Astrocyte (in vitro differentiated cells and primary cell): Measurements from ENCODE around the gene C19orf44. TPM values are rescaled to one million over a fixed set of nuclear protein-coding genes. Genes with fewer than 3 reads are reported as not detected.
A peak's percentile ranks its signal among the peaks of the same experiment; 100 is the strongest.

Experiments
- DNase-seq: peaks from one replicate; pipeline ENCODE4 v3.0.0-alpha.2; 2010; ENCODE audit warnings: low read depth
- FAIRE-seq: peaks from 2 replicates; lab custom pipeline; 2011; peaks lifted over from hg19 to GRCh38; lab: Jason Lieb, UNC
- H2AFZ ChIP-seq: 2 replicates; pipeline ENCODE4 v1.6.0; 2012; ENCODE audit warnings: low read depth, low read length, inconsistent platforms
- H3K27ac ChIP-seq: 2 replicates; pipeline ENCODE4 v1.5.1; 2011; ENCODE audit warnings: low read depth, low read length, inconsistent platforms
- H3K27me3 ChIP-seq: 2 replicates; pipeline ENCODE4 v1.6.0; 2011; ENCODE audit warnings: low read length, inconsistent platforms; ENCODE audit not compliant: insufficient read depth
- H3K36me3 ChIP-seq: 2 replicates; pipeline ENCODE4 v1.5.1; 2011; ENCODE audit warnings: low read length, inconsistent platforms; ENCODE audit not compliant: insufficient read depth
- H3K4me1 ChIP-seq: 2 replicates; pipeline ENCODE4 v1.5.1; 2011; ENCODE audit warnings: low read length, inconsistent platforms; ENCODE audit not compliant: insufficient read depth
- H3K4me2 ChIP-seq: 2 replicates; pipeline ENCODE4 v1.6.0; 2012; ENCODE audit warnings: low read length, inconsistent platforms
- H3K4me3 ChIP-seq: 2 replicates; pipeline ENCODE4 v1.5.1; 2011; ENCODE audit warnings: low read depth, mild to moderate bottlenecking, low read length, inconsistent platforms; ENCODE audit not compliant: insufficient read depth
- H3K79me2 ChIP-seq: 2 replicates; pipeline ENCODE4 v1.6.0; 2012; ENCODE audit warnings: mild to moderate bottlenecking, low read length, inconsistent platforms; ENCODE audit not compliant: insufficient read depth
- H3K9ac ChIP-seq: 2 replicates; pipeline ENCODE4 v1.6.0; 2012; ENCODE audit warnings: mild to moderate bottlenecking, low read length, inconsistent platforms
- H3K9me3 ChIP-seq: 2 replicates; pipeline ENCODE4 v1.5.1; 2012; ENCODE audit warnings: low read depth, mild to moderate bottlenecking, low read length, inconsistent platforms; ENCODE audit not compliant: insufficient read depth
- H4K20me1 ChIP-seq: 2 replicates; pipeline ENCODE4 v1.6.0; 2012; ENCODE audit warnings: low read length, inconsistent platforms; ENCODE audit not compliant: insufficient read depth
- H3K27ac Mint-ChIP-seq: one replicate; pipeline ENCODE4 v1.8.0; 2021; ENCODE audit warnings: mild to moderate bottlenecking, mixed read lengths; ENCODE audit not compliant: unreplicated experiment
- H3K27me3 Mint-ChIP-seq: one replicate; pipeline ENCODE4 v1.8.0; 2021; ENCODE audit warnings: low read depth, mixed read lengths; ENCODE audit not compliant: unreplicated experiment
- H3K36me3 Mint-ChIP-seq: one replicate; pipeline ENCODE4 v1.8.0; 2021; ENCODE audit warnings: low read depth, mixed read lengths; ENCODE audit not compliant: unreplicated experiment
- H3K4me1 Mint-ChIP-seq: one replicate; pipeline ENCODE4 v1.8.0; 2021; ENCODE audit warnings: low read depth, mixed read lengths; ENCODE audit not compliant: unreplicated experiment
- H3K4me3 Mint-ChIP-seq: one replicate; pipeline ENCODE4 v1.8.0; 2021; ENCODE audit warnings: mild to moderate bottlenecking, moderate library complexity, mixed read lengths; ENCODE audit not compliant: unreplicated experiment
- H3K9me3 Mint-ChIP-seq: one replicate; pipeline ENCODE4 v1.8.0; 2021; ENCODE audit warnings: mild to moderate bottlenecking, mixed read lengths; ENCODE audit not compliant: unreplicated experiment
- EZH2 ChIP-seq: IDR thresholded peaks from 2 replicates; pipeline ENCODE4 v1.6.1; 2012; ENCODE audit warnings: mild to moderate bottlenecking, low read length, inconsistent platforms; ENCODE audit not compliant: insufficient read depth
- total RNA-seq: library from RNA; stranded (reverse); gene quantifications from 2 replicates; pipeline ENCODE4 v1.2.1, GENCODE V29; 2021
- TF ChIP-seq, protein P1 (sequence below): IDR thresholded peaks from 2 replicates; pipeline ENCODE4 v1.5.1; 2011; ENCODE audit warnings: low read depth, mild to moderate bottlenecking, inconsistent platforms, low read length, moderate library complexity; ENCODE audit not compliant: insufficient read depth

Gene C19orf44
- total RNA-seq, 1 donor from 2014 or later: 5.0 TPM

- DNase-seq: no peak
- H4K20me1 ChIP-seq: peaks cover 63% of the 10 kb centered on the region
- H3K4me1 ChIP-seq: no peaks in the 10 kb centered on the region
- TF ChIP-seq, protein P1, sequence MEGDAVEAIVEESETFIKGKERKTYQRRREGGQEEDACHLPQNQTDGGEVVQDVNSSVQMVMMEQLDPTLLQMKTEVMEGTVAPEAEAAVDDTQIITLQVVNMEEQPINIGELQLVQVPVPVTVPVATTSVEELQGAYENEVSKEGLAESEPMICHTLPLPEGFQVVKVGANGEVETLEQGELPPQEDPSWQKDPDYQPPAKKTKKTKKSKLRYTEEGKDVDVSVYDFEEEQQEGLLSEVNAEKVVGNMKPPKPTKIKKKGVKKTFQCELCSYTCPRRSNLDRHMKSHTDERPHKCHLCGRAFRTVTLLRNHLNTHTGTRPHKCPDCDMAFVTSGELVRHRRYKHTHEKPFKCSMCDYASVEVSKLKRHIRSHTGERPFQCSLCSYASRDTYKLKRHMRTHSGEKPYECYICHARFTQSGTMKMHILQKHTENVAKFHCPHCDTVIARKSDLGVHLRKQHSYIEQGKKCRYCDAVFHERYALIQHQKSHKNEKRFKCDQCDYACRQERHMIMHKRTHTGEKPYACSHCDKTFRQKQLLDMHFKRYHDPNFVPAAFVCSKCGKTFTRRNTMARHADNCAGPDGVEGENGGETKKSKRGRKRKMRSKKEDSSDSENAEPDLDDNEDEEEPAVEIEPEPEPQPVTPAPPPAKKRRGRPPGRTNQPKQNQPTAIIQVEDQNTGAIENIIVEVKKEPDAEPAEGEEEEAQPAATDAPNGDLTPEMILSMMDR: no peak
- TF ChIP-seq EZH2: no peak
- Mint-ChIP-seq H3K4me1 (no peaks in the 10 kb centered on the region), H3K36me3 (peaks cover 23% of the 10 kb centered on the region), H3K27ac (no peak overlapping the region), H3K9me3 (peaks cover 1% of the 10 kb centered on the region), H3K27me3 (no peaks in the 10 kb centered on the region), H3K4me3 (no peak overlapping the region)
- peaks cover 31% of the 10 kb centered on the region for H3K36me3 ChIP-seq
- H3K9me3 ChIP-seq: no peaks in the 10 kb centered on the region
- H3K4me3 ChIP-seq: no peak overlapping the region
- no peaks in the 10 kb centered on the region for H3K27me3 ChIP-seq
- no peak overlapping the region for H3K9ac ChIP-seq
- H3K27ac ChIP-seq: no peak overlapping the region
- no peak for FAIRE-seq
- no peak overlapping the region for H2AFZ ChIP-seq
- no peak overlapping the region for H3K4me2 ChIP-seq
- H3K79me2 ChIP-seq: peaks cover 31% of the 10 kb centered on the region
Measured at GRCh38 chr19:16532440-16533234, 36.4 kb downstream of the C19orf44 start.

DNA sequence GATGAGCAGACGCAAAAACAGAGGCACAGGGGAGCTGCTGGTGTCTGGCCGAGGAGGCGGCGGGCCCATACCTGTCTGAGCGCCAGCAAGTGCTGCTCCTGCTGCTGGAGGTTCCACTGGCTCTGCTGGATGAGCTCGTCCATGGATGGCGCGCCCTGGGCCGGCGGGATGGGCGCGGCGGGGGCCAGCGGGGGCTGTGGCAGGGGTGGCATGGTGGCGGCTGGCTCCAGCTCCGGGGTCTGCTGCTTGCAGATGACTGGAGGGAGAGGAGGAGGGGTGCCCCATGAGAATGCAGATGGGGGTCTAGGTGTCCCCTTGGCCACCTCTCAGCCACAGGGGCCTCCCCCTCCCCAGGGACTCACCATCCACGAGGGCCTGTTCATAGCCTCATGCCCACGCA lies 39.2 kb downstream of the C19orf44 start:
- no peaks in the 10 kb centered on the region for H3K9me3 ChIP-seq
- Mint-ChIP-seq H3K4me1 (no peaks in the 10 kb centered on the region), H3K9me3 (peaks cover 6% of the 10 kb centered on the region), H3K27me3 (no peaks in the 10 kb centered on the region), H3K36me3 (peaks cover 32% of the 10 kb centered on the region), H3K27ac (no peak overlapping the region), H3K4me3 (no peak overlapping the region)
- H3K79me2 ChIP-seq: peaks cover 57% of the 10 kb centered on the region
- H3K36me3 ChIP-seq: peaks cover 16% of the 10 kb centered on the region
- H3K4me1 ChIP-seq: no peaks in the 10 kb centered on the region
- no peak overlapping the region for H3K4me3 ChIP-seq
- FAIRE-seq (no peak), DNase-seq (no peak)
- H3K27me3 ChIP-seq: no peaks in the 10 kb centered on the region
- H3K27ac ChIP-seq: no peak overlapping the region
- no peak overlapping the region for H3K4me2 ChIP-seq
- TF ChIP-seq, protein P1: no peak
- TF ChIP-seq EZH2: no peak
- no peak overlapping the region for H2AFZ ChIP-seq
- no peak overlapping the region for H3K9ac ChIP-seq
- H4K20me1 ChIP-seq: peaks cover 74% of the 10 kb centered on the region

- H3K27ac Mint-ChIP-seq: peak overlapping the region; percentile 41
- Histone ChIP-seq H3K27me3 (no peaks in the 10 kb centered on the region), H3K4me1 (peaks cover 4% of the 10 kb centered on the region), H3K9ac (no peak overlapping the region), H2AFZ (no peak overlapping the region), H4K20me1 (peaks cover 79% of the 10 kb centered on the region), H3K36me3 (peaks cover 13% of the 10 kb centered on the region), H3K4me3 (no peak overlapping the region), H3K79me2 (peaks cover 65% of the 10 kb centered on the region), H3K9me3 (no peaks in the 10 kb centered on the region), H3K4me2 (no peak overlapping the region), H3K27ac (no peak overlapping the region)
- peaks cover 30% of the 10 kb centered on the region for H3K36me3 Mint-ChIP-seq
- peaks cover 6% of the 10 kb centered on the region for H3K9me3 Mint-ChIP-seq
- H3K4me3 Mint-ChIP-seq: no peak overlapping the region
- peaks cover 1% of the 10 kb centered on the region for H3K4me1 Mint-ChIP-seq
- no peaks in the 10 kb centered on the region for H3K27me3 Mint-ChIP-seq
- FAIRE-seq (no peak), DNase-seq (no peak)
- TF ChIP-seq, protein P1: no peak
- no peak for TF ChIP-seq EZH2
Measured at GRCh38 chr19:16536130-16536529, 39.9 kb downstream of the C19orf44 start.
